Esophagus squamous epithelium (tissue), 5 donors: ENCODE data around the gene POLR2H. TPM values are rescaled to one million over a fixed set of nuclear protein-coding genes. Genes with fewer than 3 reads are reported as not detected.

Experiments used
- DNase-seq: peaks from one replicate; lab custom pipeline; 2025; lab: John Stamatoyannopoulos, UW
- H3K27ac ChIP-seq, 4 donors: fragments of 200-600 bp; sonication (generic); one replicate each; pipeline ENCODE4 v1.5.1; 2016 to 2019; ENCODE audit warnings: mild to moderate bottlenecking in 1 of 4
- H3K27me3 ChIP-seq, 4 donors: fragments of 200-600 bp; sonication (generic); 1 replicate in 3 of 4; 2 replicates in 1 of 4; pipeline versions ENCODE4 v1.5.1 to v1.6.0; 2017 to 2021; ENCODE audit warnings: antibody characterized with exemption in 1 of 4
- H3K36me3 ChIP-seq, 3 donors: fragments of 200-600 bp; sonication (generic); one replicate each; pipeline ENCODE4 v1.5.1; 2016 to 2019
- H3K4me1 ChIP-seq, 3 donors: fragments of 200-600 bp; sonication (generic); one replicate each; pipeline ENCODE4 v1.5.1; 2017 to 2019
- H3K4me3 ChIP-seq, 4 donors: fragments of 200-600 bp; sonication (generic); 1 replicate in 3 of 4; 2 replicates in 1 of 4; pipeline ENCODE4 v1.5.1; 2016 to 2019; ENCODE audit warnings: mild to moderate bottlenecking in 2 of 4, moderate library complexity in 1 of 4
- H3K9me3 ChIP-seq, 3 donors: fragments of 200-600 bp; sonication (generic); one replicate each; pipeline ENCODE4 v1.5.1; 2016 to 2019
- POLR2A ChIP-seq, 4 donors: fragments of 450-650 bp; IDR thresholded peaks; one replicate each; pipeline ENCODE4 v1.6.1; 2017; ENCODE audit warnings: antibody characterized with exemption in 4 of 4, mild to moderate bottlenecking in 4 of 4, moderate library complexity in 3 of 4
- WGBS, 2 donors: methylation state at CpG; one replicate each; pipeline ENCODE4 v1.1.5; 2018; 5-methylcytosine and 5-hydroxymethylcytosine counted together
- intact Hi-C: fragments of 100-400 bp; cut with DNase I; formaldehyde crosslinking; loops from one replicate; pipeline ENCODE4 v1.15.0; 2022
- total RNA-seq, 4 donors: library from RNA; depleted of rRNA; stranded (reverse); fragments of >200 nt; gene quantifications; one replicate each; pipeline ENCODE4 v1.1.0, GENCODE V29; 2016
- TF ChIP-seq, protein P1 (sequence below), 6 experiments: fragments of 450-650 bp in 4 of 6; fragments of 200-600 bp in 2 of 6; sonication (generic) in 2 of 6; IDR thresholded peaks; one replicate each; pipeline ENCODE4 v1.5.1; 2016 to 2019; ENCODE audit warnings: antibody characterized with exemption in 6 of 6, mild to moderate bottlenecking in 4 of 6, moderate library complexity in 4 of 6
- donor health status: DM: yes; HTN: yes; CAD: no.

The POLR2H gene
- total RNA-seq, 4 donors from 2014 or later: 49.5 to 98.5 (median 64.9) TPM

DNA sequence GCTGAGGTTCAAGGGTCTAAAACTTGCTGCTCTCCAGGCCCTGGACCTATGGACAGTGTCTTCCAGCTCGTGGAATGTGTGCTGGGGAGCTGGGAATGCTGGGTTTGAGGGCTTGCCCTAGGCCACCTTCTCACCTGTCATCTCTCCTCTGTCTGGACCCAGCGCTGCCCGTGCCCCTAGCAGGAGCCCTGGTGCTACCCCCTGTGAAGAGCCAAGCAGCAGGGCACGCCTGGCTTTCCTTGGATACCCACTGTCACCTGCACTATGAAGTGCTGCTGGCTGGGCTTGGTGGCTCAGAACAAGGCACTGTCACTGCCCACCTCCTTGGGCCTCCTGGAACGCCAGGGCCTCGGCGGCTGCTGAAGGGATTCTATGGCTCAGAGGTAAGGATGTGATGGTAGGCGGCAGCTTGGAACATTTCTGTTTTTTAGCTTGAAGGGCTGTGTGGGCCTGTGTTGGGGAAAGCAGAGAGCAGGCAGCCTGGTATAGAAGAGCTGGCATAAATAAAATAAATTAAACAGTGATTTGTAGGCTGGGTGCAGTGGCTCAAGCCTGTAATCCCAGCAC is 23.4 kb downstream of the POLR2H start:
- no peaks in the 10 kb centered on the region for H3K36me3 ChIP-seq
- WGBS, 2 donors: 100% methylated on average over 1 of the region's 8 CpGs; no CpG with 5 or more reads in 1 of the 2 donors
- H3K4me3 ChIP-seq: no peak overlapping the region
- peaks cover 11 to 18% (median 11%) of the 10 kb centered on the region in 3 donors for H3K4me1 ChIP-seq
- no peak for TF ChIP-seq POLR2A (IDR thresholded peaks at IDR 0.05)
- TF ChIP-seq, protein P1, sequence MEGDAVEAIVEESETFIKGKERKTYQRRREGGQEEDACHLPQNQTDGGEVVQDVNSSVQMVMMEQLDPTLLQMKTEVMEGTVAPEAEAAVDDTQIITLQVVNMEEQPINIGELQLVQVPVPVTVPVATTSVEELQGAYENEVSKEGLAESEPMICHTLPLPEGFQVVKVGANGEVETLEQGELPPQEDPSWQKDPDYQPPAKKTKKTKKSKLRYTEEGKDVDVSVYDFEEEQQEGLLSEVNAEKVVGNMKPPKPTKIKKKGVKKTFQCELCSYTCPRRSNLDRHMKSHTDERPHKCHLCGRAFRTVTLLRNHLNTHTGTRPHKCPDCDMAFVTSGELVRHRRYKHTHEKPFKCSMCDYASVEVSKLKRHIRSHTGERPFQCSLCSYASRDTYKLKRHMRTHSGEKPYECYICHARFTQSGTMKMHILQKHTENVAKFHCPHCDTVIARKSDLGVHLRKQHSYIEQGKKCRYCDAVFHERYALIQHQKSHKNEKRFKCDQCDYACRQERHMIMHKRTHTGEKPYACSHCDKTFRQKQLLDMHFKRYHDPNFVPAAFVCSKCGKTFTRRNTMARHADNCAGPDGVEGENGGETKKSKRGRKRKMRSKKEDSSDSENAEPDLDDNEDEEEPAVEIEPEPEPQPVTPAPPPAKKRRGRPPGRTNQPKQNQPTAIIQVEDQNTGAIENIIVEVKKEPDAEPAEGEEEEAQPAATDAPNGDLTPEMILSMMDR (IDR thresholded peaks at IDR 0.05): no peak
- peaks cover 0 to 62% (median 2%) of the 10 kb centered on the region in 4 donors for H3K27me3 ChIP-seq
- intact Hi-C loops: no loop called here
- no peak overlapping the region for H3K27ac ChIP-seq
- no peaks in the 10 kb centered on the region for H3K9me3 ChIP-seq
- no peak for DNase-seq

DNA sequence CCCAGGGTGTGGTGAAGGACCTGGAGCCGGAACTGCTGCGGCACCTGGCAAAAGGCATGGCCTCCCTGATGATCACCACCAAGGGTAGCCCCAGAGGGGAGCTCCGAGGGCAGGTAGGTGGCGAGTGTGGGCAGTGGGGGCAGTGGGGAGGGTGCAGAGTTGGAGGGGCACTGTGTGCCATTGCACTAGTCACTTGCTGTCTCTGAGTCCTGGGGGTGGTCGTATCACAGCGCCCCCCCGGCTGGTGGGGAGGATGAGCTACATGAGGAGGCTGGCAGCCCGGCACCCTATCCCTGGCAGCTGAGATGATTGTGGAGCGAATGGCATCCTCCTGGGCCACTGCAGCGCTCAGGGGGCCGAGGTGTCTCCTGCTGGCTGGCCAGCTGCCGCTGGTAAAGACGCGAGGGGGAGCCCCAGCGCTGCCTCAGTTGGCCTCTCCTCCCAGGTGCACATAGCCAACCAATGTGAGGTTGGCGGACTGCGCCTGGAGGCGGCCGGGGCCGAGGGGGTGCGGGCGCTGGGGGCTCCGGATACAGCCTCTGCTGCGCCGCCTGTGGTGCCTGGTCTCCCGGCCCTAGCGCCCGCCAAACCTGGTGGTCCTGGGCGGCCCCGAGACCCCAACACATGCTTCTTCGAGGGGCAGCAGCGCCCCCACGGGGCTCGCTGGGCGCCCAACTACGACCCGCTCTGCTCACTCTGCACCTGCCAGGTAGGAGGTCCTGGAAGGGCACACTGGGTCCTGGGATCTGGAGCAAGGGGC is 24.7 kb downstream of the POLR2H start:
- intact Hi-C loops: no loop called here
- peaks cover 0 to 49% (median 1%) of the 10 kb centered on the region in 4 donors for H3K27me3 ChIP-seq
- no peak for DNase-seq
- WGBS, 2 donors: 70% methylated on average over 11 of the region's 37 CpGs; no CpG with 5 or more reads in 1 of the 2 donors
- no peak for TF ChIP-seq POLR2A (IDR thresholded peaks at IDR 0.05)
- TF ChIP-seq, protein P1 (IDR thresholded peaks at IDR 0.05): no peak
- no peaks in the 10 kb centered on the region for H3K36me3 ChIP-seq
- no peak overlapping the region for H3K27ac ChIP-seq
- no peak overlapping the region for H3K4me3 ChIP-seq
- H3K4me1 ChIP-seq: peaks cover 3 to 6% (median 4%) of the 10 kb centered on the region in 3 donors
- no peaks in the 10 kb centered on the region for H3K9me3 ChIP-seq

DNA sequence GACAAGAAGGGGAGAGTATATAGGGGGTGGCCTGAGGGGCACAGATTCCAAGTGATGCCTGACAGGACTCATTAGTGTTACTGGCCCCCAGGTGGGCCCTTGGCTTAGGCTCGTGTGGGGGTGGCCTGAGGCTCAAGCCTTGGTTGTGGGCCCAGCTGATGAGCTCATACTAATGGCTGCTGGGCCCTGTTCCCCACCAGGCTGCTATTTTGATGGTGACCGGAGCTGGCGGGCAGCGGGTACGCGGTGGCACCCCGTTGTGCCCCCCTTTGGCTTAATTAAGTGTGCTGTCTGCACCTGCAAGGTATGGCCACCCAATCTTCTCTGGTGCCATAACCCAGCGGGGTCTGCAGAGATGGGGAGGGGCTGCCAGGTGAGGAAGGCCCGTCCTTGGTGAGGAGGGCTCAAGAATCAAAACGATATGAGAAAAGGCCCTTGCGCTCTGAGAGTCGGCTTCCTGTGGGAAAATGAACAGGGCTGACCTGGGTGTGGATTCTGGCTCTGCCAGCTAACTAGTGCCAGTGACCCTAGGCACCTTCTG is 25.7 kb downstream of the POLR2H start:
- no peak for TF ChIP-seq POLR2A (IDR thresholded peaks at IDR 0.05)
- TF ChIP-seq, protein P1 (IDR thresholded peaks at IDR 0.05): no peak
- no peaks in the 10 kb centered on the region for H3K4me1 ChIP-seq
- no peak for DNase-seq
- WGBS, 2 donors: 67 to 98% methylated on average over 3 to 8 of the region's 12 CpGs
- H3K9me3 ChIP-seq: no peaks in the 10 kb centered on the region
- no peak overlapping the region for H3K4me3 ChIP-seq
- intact Hi-C loops: no loop called here
- no peaks in the 10 kb centered on the region for H3K36me3 ChIP-seq
- no peak overlapping the region for H3K27ac ChIP-seq
- H3K27me3 ChIP-seq: peaks cover 0 to 39% (median 0%) of the 10 kb centered on the region in 4 donors

DNA sequence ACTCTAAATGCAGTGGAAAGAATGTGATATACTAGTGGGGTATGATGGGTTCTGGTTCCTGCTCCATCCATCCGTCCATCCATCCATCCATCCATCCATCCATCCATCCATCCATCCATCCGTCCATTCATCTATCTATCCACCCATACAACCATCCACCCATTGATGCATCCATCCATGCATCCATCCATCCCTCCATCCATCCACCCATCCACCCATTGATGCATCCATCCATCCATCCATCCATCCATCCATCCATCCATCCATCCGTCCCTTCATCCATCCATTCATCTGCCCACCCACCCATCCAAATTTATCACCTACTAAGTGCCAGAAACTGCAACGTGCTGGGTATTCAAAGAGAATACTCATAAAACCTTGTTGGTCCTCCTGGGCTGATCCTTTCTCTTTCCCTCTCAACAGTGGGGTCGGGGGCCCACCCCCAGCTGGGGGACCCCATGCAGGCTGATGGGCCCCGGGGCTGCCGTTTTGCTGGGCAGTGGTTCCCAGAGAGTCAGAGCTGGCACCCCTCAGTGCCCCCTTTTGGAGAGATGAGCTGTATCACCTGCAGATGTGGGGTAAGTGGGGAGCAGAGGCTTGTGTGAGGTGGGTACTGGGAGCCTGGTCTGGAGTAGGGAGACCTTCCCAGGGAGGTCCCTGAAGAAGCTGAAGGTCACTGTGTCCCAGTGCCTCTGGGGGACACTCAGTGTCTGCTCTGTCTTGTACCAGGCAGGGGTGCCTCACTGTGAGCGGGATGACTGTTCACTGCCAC is 26.8 kb downstream of the POLR2H start:
- intact Hi-C loops: no loop called here
- H3K27me3 ChIP-seq: peaks cover 0 to 28% (median 0%) of the 10 kb centered on the region in 4 donors
- H3K36me3 ChIP-seq: no peaks in the 10 kb centered on the region
- no peaks in the 10 kb centered on the region for H3K4me1 ChIP-seq
- no peak overlapping the region for H3K27ac ChIP-seq
- H3K9me3 ChIP-seq: no peaks in the 10 kb centered on the region
- TF ChIP-seq, protein P1 (IDR thresholded peaks at IDR 0.05): no peak
- no peak for TF ChIP-seq POLR2A (IDR thresholded peaks at IDR 0.05)
- no peak overlapping the region for H3K4me3 ChIP-seq
- DNase-seq: no peak
- 55 to 76% methylated on average over 7 of the region's 8 CpGs for WGBS, 2 donors
